SK-N-DZ (cell line): ENCODE measurements around the gene E4F1.

Experiments
- DNase-seq: peaks from one replicate; pipeline ENCODE4 v3.0.0-alpha.2; 2015; ENCODE audit warnings: low spot score
- small RNA-seq, 2 experiments: library from RNA; depleted of rRNA; stranded (forward); fragments of <200 nt; gene quantifications; one replicate each; pipeline ENCODE3, GENCODE V24; 2014

The E4F1 gene

GRCh38 chr16:2273931-2274330, 50.5 kb downstream of the E4F1 start:
- no peak for DNase-seq

GRCh38 chr16:2275476-2276367, 52.3 kb downstream of the E4F1 start:
- no peak for DNase-seq

- DNase-seq = no peak
Measured at GRCh38 chr16:2276368-2277195, 53.2 kb downstream of the E4F1 start.

GRCh38 chr16:2277466-2278271, 54.3 kb downstream of the E4F1 start:
- DNase-seq = no peak

- no peak for DNase-seq
Measured at GRCh38 chr16:2278272-2278608, 54.8 kb downstream of the E4F1 start.

GRCh38 chr16:2278956-2279800, 55.8 kb downstream of the E4F1 start:
- DNase-seq = no peak

- no peak for DNase-seq
Measured at GRCh38 chr16:2280461-2280860, 57.1 kb downstream of the E4F1 start.

- no peak for DNase-seq
Measured at GRCh38 chr16:2280981-2281542, 57.7 kb downstream of the E4F1 start.

GRCh38 chr16:2282262-2282661, 58.9 kb downstream of the E4F1 start:
- no peak for DNase-seq

GRCh38 chr16:2282866-2283555, 59.6 kb downstream of the E4F1 start:
- no peak for DNase-seq

GRCh38 chr16:2284001-2284770, 60.8 kb downstream of the E4F1 start:
- DNase-seq = no peak

GRCh38 chr16:2284797-2285576, 61.6 kb downstream of the E4F1 start:
- DNase-seq = no peak

Small RNA genes lying within 50 kb of the gene (small RNA-seq; reads per million reads assigned to genes)
- 0 to 0.09 reads per million in 2 experiments for gene MIR3677
- 0 to 0.04 reads per million in 2 experiments for gene MIR4717
